Dendritic cell treated with granulocyte-macrophage colony-stimulating factor and Interleukin-4, amounts not matched to agents 40 ng/mL and 50 ng/mL, for 4 days (primary cell): ENCODE data around the gene URB2.

Experiments
- H3K27ac Mint-ChIP-seq: one replicate; pipeline ENCODE4 v1.8.0; 2022; ENCODE audit warnings: mild to moderate bottlenecking, mixed read lengths
- H3K27me3 Mint-ChIP-seq: one replicate; pipeline ENCODE4 v1.8.0; 2022; ENCODE audit warnings: mild to moderate bottlenecking, mixed read lengths
- H3K36me3 Mint-ChIP-seq: one replicate; pipeline ENCODE4 v1.8.0; 2022; ENCODE audit warnings: low read depth, mixed read lengths
- H3K4me1 Mint-ChIP-seq: one replicate; pipeline ENCODE4 v1.8.0; 2022; ENCODE audit warnings: low read depth, mixed read lengths
- H3K4me3 Mint-ChIP-seq: one replicate; pipeline ENCODE4 v1.8.0; 2022; ENCODE audit warnings: mild to moderate bottlenecking, moderate library complexity, mixed read lengths
- H3K9me3 Mint-ChIP-seq: one replicate; pipeline ENCODE4 v1.8.0; 2022; ENCODE audit warnings: mixed read lengths
- intact Hi-C: fragments of 100-400 bp; cut with micrococcal nuclease; formaldehyde crosslinking; loops from one replicate; pipeline ENCODE4 v1.15.0; 2022

The URB2 gene

GRCh38 chr1:229623225-229623624 is 2.8 kb upstream of the URB2 start:
- Mint-ChIP-seq H3K9me3 (no peaks in the 10 kb centered on the region), H3K36me3 (peaks cover 22% of the 10 kb centered on the region), H3K27me3 (no peaks in the 10 kb centered on the region), H3K27ac (no peak overlapping the region), H3K4me1 (peaks cover 57% of the 10 kb centered on the region), H3K4me3 (no peak overlapping the region)
- intact Hi-C loops: no loop called here

DNA sequence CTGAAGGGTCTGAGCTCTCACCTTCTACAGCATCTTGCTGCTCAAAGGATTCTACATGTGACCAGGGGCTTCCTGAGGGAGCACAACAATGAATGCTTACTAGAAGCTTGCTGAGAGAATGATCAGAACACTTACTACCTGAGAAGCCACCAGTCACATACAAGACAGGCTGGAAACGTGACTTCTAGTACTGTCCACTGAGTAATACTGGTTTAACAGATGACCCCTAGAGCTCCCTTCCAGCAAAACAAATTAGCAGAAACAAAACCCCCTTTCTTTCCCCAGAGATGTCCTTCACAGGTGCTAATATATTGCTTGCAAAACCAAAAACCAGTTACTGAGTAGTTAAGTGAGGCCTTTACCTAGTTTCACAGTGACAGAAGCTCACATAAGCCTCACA is 2.2 kb upstream of the URB2 start:
- Mint-ChIP-seq H3K4me1 (peaks cover 57% of the 10 kb centered on the region), H3K36me3 (peaks cover 22% of the 10 kb centered on the region), H3K9me3 (no peaks in the 10 kb centered on the region), H3K27me3 (no peaks in the 10 kb centered on the region), H3K27ac (no peak overlapping the region), H3K4me3 (no peak overlapping the region)
- intact Hi-C loops: no loop called here

GRCh38 chr1:229624521-229625070 is 1.5 kb upstream of the URB2 start:
- intact Hi-C loops: no loop called here
- H3K27ac Mint-ChIP-seq: peak overlapping the region; percentile 83
- H3K4me1 Mint-ChIP-seq: peaks cover 53% of the 10 kb centered on the region
- H3K9me3 Mint-ChIP-seq: no peaks in the 10 kb centered on the region
- H3K4me3 Mint-ChIP-seq: peak overlapping the region; percentile 87
- peaks cover 22% of the 10 kb centered on the region for H3K36me3 Mint-ChIP-seq
- H3K27me3 Mint-ChIP-seq: no peaks in the 10 kb centered on the region

GRCh38 chr1:229625071-229625914 is 754 bp upstream of the URB2 start:
- Mint-ChIP-seq H3K36me3 (peaks cover 28% of the 10 kb centered on the region), H3K4me1 (peaks cover 46% of the 10 kb centered on the region), H3K9me3 (no peaks in the 10 kb centered on the region), H3K4me3 (peak overlapping the region; percentile 87), H3K27me3 (no peaks in the 10 kb centered on the region), H3K27ac (peak overlapping the region; percentile 83)
- intact Hi-C loops: no loop called here

DNA sequence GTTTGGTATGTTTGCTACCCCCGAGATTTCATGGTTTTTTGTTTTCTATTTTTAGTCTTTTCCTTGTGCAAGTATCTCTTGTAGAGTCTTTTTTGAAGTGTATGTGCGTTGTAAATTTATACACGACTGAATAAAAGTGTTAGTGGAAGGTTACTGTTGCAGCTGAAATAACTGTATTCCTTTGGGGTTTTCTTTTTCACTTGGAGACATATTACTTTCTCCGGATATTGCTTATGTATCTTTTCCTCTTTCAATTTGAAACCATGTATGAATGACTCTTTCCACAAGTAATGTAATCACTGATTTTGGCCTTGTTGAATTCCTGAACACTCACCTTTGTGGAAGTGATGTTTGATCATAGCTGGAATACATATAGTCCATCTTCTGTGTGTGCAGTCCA is 956 bp downstream of the URB2 start:
- intact Hi-C loops: no loop called here
- peak overlapping the region; percentile 99 for H3K4me3 Mint-ChIP-seq

GRCh38 chr1:229629261-229629660 is 3.2 kb downstream of the URB2 start:
- intact Hi-C loops: no loop called here
- Mint-ChIP-seq H3K9me3 (no peaks in the 10 kb centered on the region), H3K36me3 (peaks cover 37% of the 10 kb centered on the region), H3K27me3 (no peaks in the 10 kb centered on the region), H3K4me3 (no peak overlapping the region), H3K27ac (no peak overlapping the region), H3K4me1 (peaks cover 23% of the 10 kb centered on the region)

More for the DNA sequence above, 956 bp downstream of the URB2 start:
- H3K4me1 Mint-ChIP-seq: peaks cover 35% of the 10 kb centered on the region
- peak overlapping the region; percentile 83 for H3K27ac Mint-ChIP-seq
- H3K27me3 Mint-ChIP-seq: no peaks in the 10 kb centered on the region
- H3K36me3 Mint-ChIP-seq: peaks cover 30% of the 10 kb centered on the region
- no peaks in the 10 kb centered on the region for H3K9me3 Mint-ChIP-seq

- Mint-ChIP-seq H3K27me3 (no peaks in the 10 kb centered on the region), H3K4me3 (no peak overlapping the region), H3K36me3 (peaks cover 47% of the 10 kb centered on the region), H3K4me1 (peaks cover 12% of the 10 kb centered on the region), H3K27ac (no peak overlapping the region), H3K9me3 (no peaks in the 10 kb centered on the region)
- intact Hi-C loops: no loop called here
Observed at GRCh38 chr1:229631148-229631547, 5.1 kb downstream of the URB2 start.

DNA sequence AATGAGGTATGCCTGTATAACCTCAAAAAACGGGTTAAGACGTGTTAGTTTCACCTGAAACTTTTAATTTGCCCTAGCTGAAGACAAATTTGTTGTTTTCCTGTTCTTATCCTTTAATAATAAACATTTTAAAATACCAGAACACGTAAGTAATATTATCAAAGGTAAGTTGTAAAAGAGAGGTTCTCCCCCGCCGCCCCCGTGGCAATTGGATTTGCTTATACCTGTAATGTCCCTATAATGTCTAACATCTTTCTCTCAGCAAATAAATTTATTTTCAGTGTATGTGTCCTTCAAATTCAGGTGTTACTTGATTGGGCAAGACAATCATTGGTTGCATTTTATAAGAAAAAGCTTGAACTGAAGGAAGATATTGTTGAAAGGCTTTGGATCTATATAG is 5.9 kb downstream of the URB2 start:
- Mint-ChIP-seq H3K27ac (no peak overlapping the region), H3K36me3 (peaks cover 49% of the 10 kb centered on the region), H3K9me3 (no peaks in the 10 kb centered on the region), H3K27me3 (no peaks in the 10 kb centered on the region), H3K4me3 (no peak overlapping the region), H3K4me1 (peaks cover 5% of the 10 kb centered on the region)
- intact Hi-C loops: no loop called here

GRCh38 chr1:229636042-229636441 is 10.0 kb downstream of the URB2 start:
- Mint-ChIP-seq H3K27ac (no peak overlapping the region), H3K9me3 (no peaks in the 10 kb centered on the region), H3K36me3 (peaks cover 78% of the 10 kb centered on the region), H3K4me1 (no peaks in the 10 kb centered on the region), H3K27me3 (no peaks in the 10 kb centered on the region), H3K4me3 (no peak overlapping the region)
- intact Hi-C loops: no loop called here

GRCh38 chr1:229637746-229638145 is 11.7 kb downstream of the URB2 start:
- H3K27ac Mint-ChIP-seq: no peak overlapping the region
- no peaks in the 10 kb centered on the region for H3K27me3 Mint-ChIP-seq
- intact Hi-C loops: no loop called here
- H3K4me1 Mint-ChIP-seq: no peaks in the 10 kb centered on the region
- H3K36me3 Mint-ChIP-seq: peaks cover 81% of the 10 kb centered on the region
- H3K9me3 Mint-ChIP-seq: no peaks in the 10 kb centered on the region
- no peak overlapping the region for H3K4me3 Mint-ChIP-seq

- Mint-ChIP-seq H3K4me3 (no peak overlapping the region), H3K4me1 (peaks cover 7% of the 10 kb centered on the region), H3K27me3 (no peaks in the 10 kb centered on the region), H3K27ac (no peak overlapping the region), H3K9me3 (no peaks in the 10 kb centered on the region), H3K36me3 (peaks cover 81% of the 10 kb centered on the region)
- intact Hi-C loops: no loop called here
Observed at GRCh38 chr1:229640455-229640854, 14.4 kb downstream of the URB2 start.

DNA sequence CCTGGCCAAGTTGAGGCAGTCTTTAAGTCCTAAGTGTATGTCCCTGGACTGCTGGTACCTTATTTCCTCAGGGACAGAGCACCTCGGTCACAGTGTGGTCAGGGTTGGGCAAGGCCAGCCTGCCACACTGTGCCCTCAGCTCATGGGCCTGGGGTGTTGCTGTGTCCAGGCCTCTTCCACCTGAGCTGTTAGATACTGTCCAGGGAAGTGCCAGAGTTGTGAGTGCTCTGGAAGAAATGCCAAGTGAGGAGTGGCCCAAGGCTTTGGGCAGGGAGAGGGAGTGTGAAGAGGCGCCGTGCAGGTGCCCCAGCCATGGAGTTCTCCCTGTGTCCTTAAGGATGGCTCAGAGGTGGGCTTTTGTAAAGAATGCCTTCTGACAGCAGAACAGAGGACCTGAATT is 15.3 kb downstream of the URB2 start:
- no peaks in the 10 kb centered on the region for H3K9me3 Mint-ChIP-seq
- H3K36me3 Mint-ChIP-seq: peaks cover 81% of the 10 kb centered on the region
- no peak overlapping the region for H3K4me3 Mint-ChIP-seq
- no peak overlapping the region for H3K27ac Mint-ChIP-seq
- peaks cover 7% of the 10 kb centered on the region for H3K4me1 Mint-ChIP-seq
- no peaks in the 10 kb centered on the region for H3K27me3 Mint-ChIP-seq
- intact Hi-C loops: no loop called here

- no peak overlapping the region for H3K27ac Mint-ChIP-seq
- H3K36me3 Mint-ChIP-seq: peaks cover 81% of the 10 kb centered on the region
- H3K4me3 Mint-ChIP-seq: no peak overlapping the region
- H3K27me3 Mint-ChIP-seq: no peaks in the 10 kb centered on the region
- intact Hi-C loops: no loop called here
- H3K4me1 Mint-ChIP-seq: peaks cover 7% of the 10 kb centered on the region
- no peaks in the 10 kb centered on the region for H3K9me3 Mint-ChIP-seq
Observed at GRCh38 chr1:229642376-229642775, 16.3 kb downstream of the URB2 start.

- H3K27ac Mint-ChIP-seq: no peak overlapping the region
- H3K4me3 Mint-ChIP-seq: no peak overlapping the region
- peaks cover 80% of the 10 kb centered on the region for H3K36me3 Mint-ChIP-seq
- H3K9me3 Mint-ChIP-seq: no peaks in the 10 kb centered on the region
- intact Hi-C loops: no loop called here
- peaks cover 7% of the 10 kb centered on the region for H3K4me1 Mint-ChIP-seq
- no peaks in the 10 kb centered on the region for H3K27me3 Mint-ChIP-seq
Observed at GRCh38 chr1:229642970-229643369, 16.9 kb downstream of the URB2 start.
